ENCODE results near the gene HM13. TPM values are rescaled to one million over a fixed set of nuclear protein-coding genes. Genes with fewer than 3 reads are reported as not detected.

HM13 gene
- total and polyA plus RNA-seq, 9 of the 15 experiments (the other 6 are each of a cell fraction or from before 2014, with no cell fraction given) = 7.7 to 136 (median 74.5) TPM

DNA sequence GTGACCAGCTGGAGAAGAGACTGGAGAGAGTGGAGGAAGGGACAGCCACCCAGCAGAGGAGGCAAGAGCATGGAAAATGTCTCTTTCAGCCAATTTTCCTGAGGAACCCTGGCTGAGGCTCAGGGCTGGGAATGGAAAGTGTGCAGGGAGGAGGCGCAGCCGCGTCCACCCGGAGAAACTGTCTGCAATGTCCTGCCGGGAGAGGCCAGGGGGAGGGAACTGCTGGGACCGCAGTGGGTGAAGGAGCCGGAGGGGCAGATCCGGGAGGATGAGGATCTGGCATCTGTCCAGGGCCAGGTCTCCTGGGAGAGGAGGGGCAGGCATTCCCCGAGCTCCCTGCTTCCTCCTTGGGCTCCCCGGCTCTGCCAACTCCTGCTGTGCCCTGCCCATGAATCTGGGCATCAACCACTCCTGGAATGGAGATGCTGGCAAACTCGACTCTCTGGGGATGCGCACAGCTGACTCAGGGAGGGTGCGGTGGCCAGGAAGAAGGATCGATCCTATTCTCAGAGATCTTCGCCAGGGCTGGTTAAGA, 17.4 kb upstream of the HM13 start (continued):
- TF ChIP-seq, protein P1, sequence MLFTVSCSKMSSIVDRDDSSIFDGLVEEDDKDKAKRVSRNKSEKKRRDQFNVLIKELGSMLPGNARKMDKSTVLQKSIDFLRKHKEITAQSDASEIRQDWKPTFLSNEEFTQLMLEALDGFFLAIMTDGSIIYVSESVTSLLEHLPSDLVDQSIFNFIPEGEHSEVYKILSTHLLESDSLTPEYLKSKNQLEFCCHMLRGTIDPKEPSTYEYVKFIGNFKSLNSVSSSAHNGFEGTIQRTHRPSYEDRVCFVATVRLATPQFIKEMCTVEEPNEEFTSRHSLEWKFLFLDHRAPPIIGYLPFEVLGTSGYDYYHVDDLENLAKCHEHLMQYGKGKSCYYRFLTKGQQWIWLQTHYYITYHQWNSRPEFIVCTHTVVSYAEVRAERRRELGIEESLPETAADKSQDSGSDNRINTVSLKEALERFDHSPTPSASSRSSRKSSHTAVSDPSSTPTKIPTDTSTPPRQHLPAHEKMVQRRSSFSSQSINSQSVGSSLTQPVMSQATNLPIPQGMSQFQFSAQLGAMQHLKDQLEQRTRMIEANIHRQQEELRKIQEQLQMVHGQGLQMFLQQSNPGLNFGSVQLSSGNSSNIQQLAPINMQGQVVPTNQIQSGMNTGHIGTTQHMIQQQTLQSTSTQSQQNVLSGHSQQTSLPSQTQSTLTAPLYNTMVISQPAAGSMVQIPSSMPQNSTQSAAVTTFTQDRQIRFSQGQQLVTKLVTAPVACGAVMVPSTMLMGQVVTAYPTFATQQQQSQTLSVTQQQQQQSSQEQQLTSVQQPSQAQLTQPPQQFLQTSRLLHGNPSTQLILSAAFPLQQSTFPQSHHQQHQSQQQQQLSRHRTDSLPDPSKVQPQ (CRISPR knock-in tag; IDR thresholded peaks at IDR 0.05; ENCODE audit: borderline replicate concordance) = no peak
- TF ChIP-seq, protein P2, sequence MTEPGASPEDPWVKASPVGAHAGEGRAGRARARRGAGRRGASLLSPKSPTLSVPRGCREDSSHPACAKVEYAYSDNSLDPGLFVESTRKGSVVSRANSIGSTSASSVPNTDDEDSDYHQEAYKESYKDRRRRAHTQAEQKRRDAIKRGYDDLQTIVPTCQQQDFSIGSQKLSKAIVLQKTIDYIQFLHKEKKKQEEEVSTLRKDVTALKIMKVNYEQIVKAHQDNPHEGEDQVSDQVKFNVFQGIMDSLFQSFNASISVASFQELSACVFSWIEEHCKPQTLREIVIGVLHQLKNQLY (CRISPR knock-in tag; conservative IDR thresholded peaks at IDR 0.05) = no peak
- TF ChIP-seq ZNF239 (CRISPR knock-in tag; IDR thresholded peaks at IDR 0.05) = no peak
- no peak for TF ChIP-seq NBN (IDR thresholded peaks at IDR 0.05; ENCODE audit: low read depth)
- TF ChIP-seq ZNF696 (CRISPR knock-in tag; conservative IDR thresholded peaks at IDR 0.05) = no peak
- TF ChIP-seq, protein P3, sequence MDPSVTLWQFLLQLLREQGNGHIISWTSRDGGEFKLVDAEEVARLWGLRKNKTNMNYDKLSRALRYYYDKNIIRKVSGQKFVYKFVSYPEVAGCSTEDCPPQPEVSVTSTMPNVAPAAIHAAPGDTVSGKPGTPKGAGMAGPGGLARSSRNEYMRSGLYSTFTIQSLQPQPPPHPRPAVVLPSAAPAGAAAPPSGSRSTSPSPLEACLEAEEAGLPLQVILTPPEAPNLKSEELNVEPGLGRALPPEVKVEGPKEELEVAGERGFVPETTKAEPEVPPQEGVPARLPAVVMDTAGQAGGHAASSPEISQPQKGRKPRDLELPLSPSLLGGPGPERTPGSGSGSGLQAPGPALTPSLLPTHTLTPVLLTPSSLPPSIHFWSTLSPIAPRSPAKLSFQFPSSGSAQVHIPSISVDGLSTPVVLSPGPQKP (CRISPR knock-in tag; IDR thresholded peaks at IDR 0.05) = no peak
